Heart left ventricle (tissue), 16 donors: ENCODE data around the gene KCTD12. TPM values are rescaled to one million over a fixed set of nuclear protein-coding genes. Genes with fewer than 3 reads are reported as not detected.

Experiments used
- ATAC-seq, 4 donors: fragments of 200-7000 bp; cut with Tn5 transposase; one replicate each; pipeline ENCODE4 v1.9.1; 2020 to 2022; ENCODE audit warnings: moderate library complexity in 4 of 4, mild to moderate bottlenecking in 3 of 4, moderate number of reproducible peaks in 1 of 4
- DNase-seq, 5 donors: peaks; one replicate each; pipeline ENCODE4 v3.0.0-alpha.2; 2020
- H3K27ac ChIP-seq, 12 donors: fragments of 200-600 bp; sonication (generic) in 4 of 12; one replicate each; pipeline versions ENCODE4 v1.5.0 to v1.8.0; 2016 to 2022; ENCODE audit warnings: mild to moderate bottlenecking in 2 of 12
- H3K27me3 ChIP-seq, 9 donors: fragments of 200-600 bp; sonication (generic) in 2 of 9; one replicate each; pipeline versions ENCODE4 v1.5.1 to v1.8.0; 2016 to 2022; ENCODE audit warnings: mild to moderate bottlenecking in 3 of 9
- H3K36me3 ChIP-seq, 9 donors: fragments of 200-600 bp; sonication (generic) in 2 of 9; one replicate each; pipeline versions ENCODE4 v1.5.0 to v1.8.0; 2018 to 2022; ENCODE audit warnings: mild to moderate bottlenecking in 2 of 9
- H3K4me1 ChIP-seq, 12 donors: fragments of 200-600 bp; sonication (generic) in 4 of 12; one replicate each; pipeline versions ENCODE4 v1.5.0 to v1.8.0; 2016 to 2022; ENCODE audit warnings: mild to moderate bottlenecking in 3 of 12
- H3K4me3 ChIP-seq, 12 donors: fragments of 200-600 bp; sonication (generic) in 4 of 12; one replicate each; pipeline versions ENCODE4 v1.5.0 to v1.8.0; 2017 to 2022; ENCODE audit warnings: mild to moderate bottlenecking in 9 of 12, moderate library complexity in 4 of 12
- H3K9me3 ChIP-seq, 12 donors: fragments of 200-600 bp; sonication (generic) in 4 of 12; one replicate each; pipeline versions ENCODE4 v1.5.0 to v1.8.0; 2016 to 2022; ENCODE audit warnings: mild to moderate bottlenecking in 1 of 12
- CTCF ChIP-seq, 12 donors: fragments of 200-600 bp; sonication (generic) in 4 of 12; IDR thresholded peaks; one replicate each; pipeline versions ENCODE4 v1.5.0 to v1.8.0; 2018 to 2022; ENCODE audit warnings: antibody characterized with exemption in 12 of 12, mild to moderate bottlenecking in 5 of 12
- POLR2A ChIP-seq, 2 donors: fragments of 450-650 bp; IDR thresholded peaks; one replicate each; pipeline ENCODE4 v1.6.1; 2017; ENCODE audit warnings: antibody characterized with exemption in 2 of 2, mild to moderate bottlenecking in 2 of 2, moderate library complexity in 2 of 2
- WGBS, 4 donors: extraction: QIAGEN DNeasy Blood & Tissue Kit in 2 of 4; methylation state at CpG; one replicate each; pipeline versions ENCODE4 v1.1.5 to v1.1.7; 2013 to 2018; 5-methylcytosine and 5-hydroxymethylcytosine counted together
- intact Hi-C, 10 donors: fragments of 100-400 bp; cut with DNase I; formaldehyde crosslinking; loops; one replicate each; pipeline versions ENCODE4 v1.11.1 to v1.14.2; 2022
- polyA plus RNA-seq, 2 donors: library from polyadenylated mRNA; stranded (reverse); fragments of 200-250 nt; gene quantifications; one replicate each; pipeline ENCODE4 v1.2.3, GENCODE V29; 2013
- total RNA-seq, 9 donors: library from RNA; depleted of rRNA in 2 of 9; stranded (reverse); fragments of >200 nt in 2 of 9; fragmentation: NEBNext Ultra II Directional in 3 of 9; extraction: Animal tissue kit (Norgen Biotek cat#: 25700) in 3 of 9; gene quantifications; one replicate each; pipeline versions ENCODE4 v1.1.0 to v1.2.4, GENCODE V29; 2016 to 2023
- donor health status: ischemic (EF 13 %, LVEDD 7.1; RV severe dilation, severe dysfunction).
- donor health status: healthy with polysubstance abuse.
- donor health status: DM: no; HTN: yes; CAD: no.
- donor health status: DM: no; HTN: no; CAD: no.
- donor health status: ischemic (EF 25% LVEDD 6.9; RV normal size, moderate dysfunction).
- donor health status: ischemic (EF 25% LVEDD 5.7; RV mildly dilated, moderate dysfunction).
- donor health status: healthy.
- donor health status: DM: yes; HTN: yes; CAD: no.
- donor health status: ischemic (EF 35%, LVEDD 5.7; RV mildly dilated, moderate dysfunction).
- donor health status: nonischemic (EF 11% LVEDD 7.7; RV severe dilation, severe dysfunction).
- donor health status: DM: yes; HTN: yes; CAD: no.
- donor health status: PGD.
- donor health status: ischemic (EF 29% LVEDD 5.4; RV normal size, mild dysfunction).
- donor health status: nonischemic (EF 23%, LVEDD 6.1; RV moderate dilation, normal function).

The KCTD12 gene
- total and polyA plus RNA-seq, 11 donors: 10.1 to 84.4 (median 34.7) TPM

DNA sequence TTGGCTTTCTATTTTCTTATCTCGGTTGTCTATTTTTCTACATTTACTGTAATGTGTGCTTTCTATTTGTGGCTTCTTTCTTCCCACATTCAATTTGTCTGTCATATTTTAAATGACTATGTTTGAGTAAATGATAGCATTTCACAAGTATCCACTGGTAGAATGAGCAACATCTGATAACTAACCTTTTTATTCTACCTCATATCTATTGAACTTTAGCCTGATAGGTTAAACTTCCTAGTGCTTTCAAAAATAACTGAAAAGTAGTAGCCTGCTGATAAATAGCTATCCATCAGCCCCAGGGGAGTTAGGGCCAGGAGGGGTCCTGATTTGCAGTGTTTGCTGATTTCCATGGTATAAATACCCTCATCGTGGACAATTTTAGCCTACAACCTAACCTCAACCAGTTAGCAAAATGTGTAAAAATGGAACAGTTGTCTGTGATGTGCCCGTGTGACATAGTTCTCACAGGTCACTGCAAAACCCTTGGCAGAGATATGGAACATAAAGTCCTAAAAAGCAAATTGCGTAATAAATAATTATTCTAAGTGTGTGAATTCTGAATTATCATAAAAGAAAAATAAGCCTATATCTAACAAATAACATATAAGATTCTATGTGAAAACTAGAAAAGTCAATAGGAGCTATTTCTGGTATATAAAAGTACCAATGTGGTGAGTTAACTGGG, 32.1 kb downstream of the KCTD12 start:
- 73 to 80% (median 78%) methylated on average over 4 of the region's 4 CpGs for WGBS, 4 donors
- H3K36me3 ChIP-seq: no peaks in the 10 kb centered on the region
- ATAC-seq (no peak), DNase-seq (no peak)
- H3K4me3 ChIP-seq: no peak overlapping the region
- no peaks in the 10 kb centered on the region for H3K27me3 ChIP-seq
- H3K4me1 ChIP-seq: peaks cover 0 to 10% (median 2%) of the 10 kb centered on the region in 12 donors
- H3K27ac ChIP-seq: no peak overlapping the region
- no peak for TF ChIP-seq POLR2A (IDR thresholded peaks at IDR 0.05)
- TF ChIP-seq CTCF (IDR thresholded peaks at IDR 0.05): no peak
- intact Hi-C loops: no loop called here
- no peaks in the 10 kb centered on the region for H3K9me3 ChIP-seq

GRCh38 chr13:76853481-76853880, 32.7 kb downstream of the KCTD12 start:
- intact Hi-C loops: no loop called here
- no peak overlapping the region for H3K4me3 ChIP-seq
- WGBS, 4 donors: 86 to 91% (median 89%) methylated on average over 1 of the region's 1 CpG
- H3K4me1 ChIP-seq: peaks cover 0 to 15% (median 2%) of the 10 kb centered on the region in 12 donors
- DNase-seq (no peak), ATAC-seq (no peak)
- no peak overlapping the region for H3K27ac ChIP-seq
- no peaks in the 10 kb centered on the region for H3K27me3 ChIP-seq
- no peak for TF ChIP-seq CTCF (IDR thresholded peaks at IDR 0.05)
- TF ChIP-seq POLR2A (IDR thresholded peaks at IDR 0.05): no peak
- no peaks in the 10 kb centered on the region for H3K9me3 ChIP-seq
- H3K36me3 ChIP-seq: no peaks in the 10 kb centered on the region

- H3K36me3 ChIP-seq: no peaks in the 10 kb centered on the region
- intact Hi-C loops: no loop called here
- DNase-seq (no peak), ATAC-seq (no peak)
- no peak overlapping the region for H3K27ac ChIP-seq
- 85 to 90% (median 88%) methylated on average over 2 of the region's 2 CpGs for WGBS, 4 donors
- TF ChIP-seq POLR2A (IDR thresholded peaks at IDR 0.05): no peak
- TF ChIP-seq CTCF (IDR thresholded peaks at IDR 0.05): no peak
- H3K4me3 ChIP-seq: no peak overlapping the region
- H3K27me3 ChIP-seq: no peaks in the 10 kb centered on the region
- no peaks in the 10 kb centered on the region for H3K9me3 ChIP-seq
- peaks cover 0 to 19% (median 2%) of the 10 kb centered on the region in 12 donors for H3K4me1 ChIP-seq
These were observed 33.2 kb downstream of the KCTD12 start for GRCh38 chr13:76852986-76853385.

DNA sequence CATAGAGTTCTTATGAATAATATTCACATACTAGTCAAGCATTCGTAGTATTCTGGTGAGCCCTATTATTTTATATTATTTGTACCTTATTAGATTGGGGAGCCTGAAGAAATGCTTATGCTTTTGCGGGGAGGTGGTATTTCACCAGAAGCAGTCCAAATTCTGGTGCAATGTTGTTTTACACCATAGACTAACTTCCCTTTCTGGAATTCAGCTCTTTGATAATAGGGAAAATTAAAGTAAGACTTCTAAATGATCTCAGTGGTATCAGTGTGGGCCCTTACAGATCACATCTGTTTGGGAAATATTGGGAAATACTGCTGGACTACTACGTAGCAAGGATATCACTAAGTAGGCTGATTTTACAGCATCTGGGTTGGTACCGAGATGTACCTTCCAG, 34.2 kb downstream of the KCTD12 start:
- H3K36me3 ChIP-seq: no peaks in the 10 kb centered on the region
- peaks cover 0 to 19% (median 2%) of the 10 kb centered on the region in 12 donors for H3K4me1 ChIP-seq
- no peak overlapping the region for H3K27ac ChIP-seq
- H3K27me3 ChIP-seq: no peaks in the 10 kb centered on the region
- ATAC-seq: no peak
- intact Hi-C loops: no loop called here
- DNase-seq: no peak
- H3K4me3 ChIP-seq: no peak overlapping the region
- 94 to 98% (median 97%) methylated on average over 4 of the region's 4 CpGs for WGBS, 4 donors
- TF ChIP-seq POLR2A (IDR thresholded peaks at IDR 0.05) (no peak), CTCF (IDR thresholded peaks at IDR 0.05) (no peak)
- no peaks in the 10 kb centered on the region for H3K9me3 ChIP-seq
